T-helper 17 cell (primary cell): ENCODE data around the gene COQ7. TPM values are rescaled to one million over a fixed set of nuclear protein-coding genes. Genes with fewer than 3 reads are reported as not detected.

ENCODE experiments used
- ATAC-seq: fragments of 150-1000 bp; cut with Tn5 transposase; 2 replicates; pipeline ENCODE4 v1.10.0; 2021; ENCODE audit warnings: mild to moderate bottlenecking, moderate library complexity
- DNase-seq, 3 donors: peaks; one replicate each; pipeline versions ENCODE4 v3.0.0 to v3.0.0-alpha.2; 2020 to 2021
- H3K9me3 ChIP-seq: one replicate; pipeline ENCODE4 v1.7.0; 2013; ENCODE audit warnings: low read length, mild to moderate bottlenecking; ENCODE audit not compliant: control insufficient read depth, poor library complexity, severe bottlenecking
- H3K27ac Mint-ChIP-seq: one replicate; pipeline ENCODE4 v1.8.0; 2022; ENCODE audit warnings: mild to moderate bottlenecking, moderate library complexity, mixed read lengths
- H3K27me3 Mint-ChIP-seq: one replicate; pipeline ENCODE4 v1.8.0; 2022; ENCODE audit warnings: mixed read lengths
- H3K36me3 Mint-ChIP-seq: one replicate; pipeline ENCODE4 v1.8.0; 2022; ENCODE audit warnings: low read depth, mixed read lengths
- H3K4me1 Mint-ChIP-seq: one replicate; pipeline ENCODE4 v1.8.0; 2022; ENCODE audit warnings: mild to moderate bottlenecking, mixed read lengths
- H3K4me3 Mint-ChIP-seq: one replicate; pipeline ENCODE4 v1.8.0; 2022; ENCODE audit warnings: mild to moderate bottlenecking, moderate library complexity, mixed read lengths
- total RNA-seq, 4 donors: library from RNA in 2 of 4; stranded (reverse) in 2 of 4; gene quantifications; one replicate each; pipeline ENCODE4 v1.2.3 and lab custom pipeline; 2022 to 2026

The COQ7 gene
- total RNA-seq, 2 donors from 2014 or later = 13.7 to 14.7 TPM

DNA sequence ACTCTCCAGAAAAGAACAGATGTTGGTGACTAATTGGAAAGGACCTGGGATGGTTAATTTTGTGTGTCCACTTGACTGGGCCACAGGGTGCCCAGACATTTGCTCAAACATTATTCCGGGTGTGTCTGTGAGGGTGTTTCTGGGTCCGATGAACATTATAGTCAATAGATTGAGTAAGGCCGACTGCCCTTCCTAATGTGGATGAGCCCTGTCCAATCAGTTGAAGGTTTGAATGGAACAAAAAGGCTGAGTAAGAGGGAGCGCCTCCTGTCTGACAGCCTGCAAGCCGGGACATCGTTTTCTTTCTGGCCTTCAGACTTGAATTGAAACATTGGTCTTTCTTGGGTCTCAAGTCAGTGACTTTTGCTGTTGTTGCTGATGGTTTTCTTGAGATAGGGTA lies 23.5 kb downstream of the COQ7 start:
- Mint-ChIP-seq H3K4me1 (peaks cover 6% of the 10 kb centered on the region), H3K27ac (no peak overlapping the region), H3K27me3 (peaks cover 10% of the 10 kb centered on the region), H3K4me3 (no peak overlapping the region), H3K36me3 (no peaks in the 10 kb centered on the region)
- H3K9me3 ChIP-seq = no peaks in the 10 kb centered on the region
- ATAC-seq (no peak), DNase-seq (no peak)

DNA sequence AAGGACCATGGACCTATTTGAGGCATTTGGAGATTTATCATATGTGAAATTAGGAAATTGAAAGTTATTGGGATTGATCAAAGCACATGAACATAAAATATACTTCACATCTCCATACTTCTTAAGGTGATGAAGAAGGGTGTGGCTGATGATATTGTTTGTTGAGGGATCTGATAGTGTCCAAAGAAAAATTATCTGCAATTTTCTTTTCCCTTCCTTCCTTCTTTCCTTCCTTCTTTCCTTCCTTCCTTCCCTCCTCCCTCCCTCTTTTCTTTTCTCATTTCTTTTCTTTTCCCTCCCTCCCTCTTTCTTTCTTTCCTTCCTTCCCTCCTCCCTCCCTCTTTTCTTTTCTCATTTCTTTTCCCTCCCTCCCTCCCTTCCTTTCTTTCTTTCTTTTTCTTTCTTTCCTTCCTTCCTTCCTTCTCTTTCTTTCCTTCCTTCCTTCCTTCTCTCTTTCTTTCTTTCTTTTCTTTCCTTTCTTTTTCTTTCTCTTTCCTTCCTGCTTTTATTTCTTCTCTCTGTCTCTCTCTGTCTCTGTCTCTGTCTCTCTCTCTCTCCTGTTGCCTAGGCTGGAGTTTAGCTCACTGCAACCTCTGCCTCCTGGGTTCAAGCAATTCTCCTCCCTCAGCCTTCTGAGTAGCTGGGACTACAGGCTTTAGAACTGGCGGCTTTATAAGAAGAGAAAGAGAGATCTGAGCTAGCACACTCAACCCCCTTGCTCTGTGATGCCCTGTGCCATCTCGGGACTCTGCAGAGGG lies 25.4 kb downstream of the COQ7 start:
- Mint-ChIP-seq H3K27me3 (peaks cover 5% of the 10 kb centered on the region), H3K36me3 (no peaks in the 10 kb centered on the region), H3K27ac (no peak overlapping the region), H3K4me3 (no peak overlapping the region), H3K4me1 (peaks cover 3% of the 10 kb centered on the region)
- no peak for ATAC-seq
- H3K9me3 ChIP-seq = no peaks in the 10 kb centered on the region
- no peak for DNase-seq

DNA sequence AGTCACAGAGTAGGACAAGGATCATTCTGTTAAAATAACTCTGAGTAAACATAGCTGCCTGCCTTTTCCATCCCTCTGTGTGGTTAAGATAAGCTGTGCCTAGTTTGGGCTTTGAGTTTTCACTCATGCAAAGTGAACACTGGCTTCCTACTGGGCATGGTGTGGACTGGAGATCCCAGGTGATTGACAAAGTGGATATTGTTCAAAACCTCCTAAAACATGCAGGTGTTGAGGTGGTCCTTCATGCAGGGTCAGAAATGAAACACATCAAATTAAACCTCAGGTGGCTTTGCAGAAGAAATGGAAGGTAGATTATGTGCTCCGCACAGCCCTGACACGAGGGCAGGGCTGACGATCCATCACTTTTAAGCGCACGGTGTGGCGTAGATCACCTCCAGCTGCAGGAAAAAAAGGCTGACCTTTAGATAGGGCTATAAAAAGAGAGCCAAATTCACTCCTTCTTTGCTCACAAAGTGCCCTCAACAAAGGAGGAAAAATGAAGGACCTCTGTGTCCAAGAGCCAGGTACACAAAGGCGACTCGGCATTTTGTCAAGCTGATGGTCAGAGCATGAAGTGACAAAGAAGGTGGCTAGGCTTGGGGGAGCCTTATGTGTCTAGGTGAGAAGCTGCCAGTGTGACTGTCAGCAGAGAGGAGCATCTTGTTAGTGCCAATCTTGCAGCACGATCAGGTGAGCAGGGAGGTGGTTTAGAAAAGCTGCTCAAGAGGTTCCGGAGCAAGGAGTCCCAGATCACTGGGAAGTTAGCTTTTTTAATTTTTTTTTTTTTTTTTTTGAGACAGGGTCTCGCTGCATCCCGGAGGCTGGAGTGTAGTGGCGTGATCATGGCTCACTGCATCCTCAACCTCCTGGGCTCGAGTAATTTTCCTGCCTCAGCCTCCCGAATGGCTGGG lies 26.5 kb downstream of the COQ7 start:
- no peak for ATAC-seq
- H3K4me3 Mint-ChIP-seq = no peak overlapping the region
- H3K27me3 Mint-ChIP-seq = peaks cover 5% of the 10 kb centered on the region
- no peaks in the 10 kb centered on the region for H3K9me3 ChIP-seq
- DNase-seq = no peak
- H3K36me3 Mint-ChIP-seq = no peaks in the 10 kb centered on the region
- peaks cover 3% of the 10 kb centered on the region for H3K4me1 Mint-ChIP-seq
- H3K27ac Mint-ChIP-seq = no peak overlapping the region

DNA sequence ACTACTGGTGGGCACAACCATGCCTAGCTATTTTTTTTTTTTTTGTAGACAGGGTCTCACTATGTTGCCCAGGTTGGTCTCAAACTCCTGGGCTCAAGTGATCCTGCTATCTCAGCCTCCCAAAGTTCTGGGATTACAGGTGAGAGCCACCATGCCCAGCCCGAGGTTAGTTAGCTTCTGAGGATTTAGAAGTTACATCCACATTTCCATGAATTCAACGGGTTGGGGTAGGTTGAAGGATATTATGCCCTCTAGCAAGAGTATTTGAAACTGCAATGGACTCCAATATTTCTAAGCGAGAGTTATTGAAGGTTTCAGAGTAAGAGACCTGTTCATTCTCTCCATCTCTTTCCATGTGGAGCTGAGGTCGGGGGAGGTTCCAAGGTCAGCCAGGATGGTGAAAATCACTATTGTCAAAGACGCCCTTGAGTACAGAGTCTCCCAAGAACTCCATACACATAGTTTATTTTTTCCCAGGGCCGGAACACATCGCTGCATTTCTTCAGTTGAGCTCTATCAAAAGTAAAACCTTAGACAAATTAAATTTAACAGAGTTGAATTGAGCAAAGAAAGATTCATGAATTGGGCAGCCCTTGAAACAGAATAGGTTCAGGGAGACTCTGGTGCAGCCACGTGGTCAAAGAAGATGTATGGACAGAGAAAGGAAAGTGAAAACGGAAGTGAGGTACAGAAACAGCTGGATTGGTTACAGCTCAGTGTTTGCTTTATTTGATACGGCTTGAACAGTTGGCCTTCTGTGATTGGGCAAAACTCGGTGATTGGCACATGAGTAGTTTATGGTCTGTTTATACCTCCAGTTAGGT lies 27.3 kb downstream of the COQ7 start:
- no peaks in the 10 kb centered on the region for H3K9me3 ChIP-seq
- peaks cover 3% of the 10 kb centered on the region for H3K4me1 Mint-ChIP-seq
- H3K4me3 Mint-ChIP-seq = no peak overlapping the region
- peaks cover 5% of the 10 kb centered on the region for H3K27me3 Mint-ChIP-seq
- DNase-seq = no peak
- H3K27ac Mint-ChIP-seq = no peak overlapping the region
- no peaks in the 10 kb centered on the region for H3K36me3 Mint-ChIP-seq
- peak; percentile 39 for ATAC-seq

DNA sequence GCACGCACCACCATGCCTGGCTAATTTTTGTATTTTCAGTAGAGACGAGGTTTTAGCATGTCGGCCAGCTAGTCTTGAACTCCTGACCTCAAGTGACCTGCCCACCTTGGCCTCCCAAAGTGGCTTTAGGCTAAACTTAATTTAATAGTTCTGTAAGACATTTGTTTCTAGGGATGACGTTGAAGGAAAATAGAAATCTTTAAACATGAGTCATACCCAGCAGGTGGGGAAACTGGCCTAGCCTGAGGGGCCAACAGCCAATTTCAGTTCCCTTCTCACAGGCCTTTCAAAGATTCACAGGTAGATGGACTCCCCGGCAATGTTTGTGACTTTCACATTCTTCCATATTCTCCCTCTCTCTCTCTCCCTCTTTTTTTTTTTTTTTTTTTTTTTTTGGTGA lies 28.2 kb downstream of the COQ7 start:
- DNase-seq (no peak), ATAC-seq (no peak)
- Mint-ChIP-seq H3K36me3 (no peaks in the 10 kb centered on the region), H3K4me3 (no peak overlapping the region), H3K27ac (no peak overlapping the region), H3K27me3 (peaks cover 5% of the 10 kb centered on the region), H3K4me1 (peaks cover 3% of the 10 kb centered on the region)
- no peaks in the 10 kb centered on the region for H3K9me3 ChIP-seq

DNA sequence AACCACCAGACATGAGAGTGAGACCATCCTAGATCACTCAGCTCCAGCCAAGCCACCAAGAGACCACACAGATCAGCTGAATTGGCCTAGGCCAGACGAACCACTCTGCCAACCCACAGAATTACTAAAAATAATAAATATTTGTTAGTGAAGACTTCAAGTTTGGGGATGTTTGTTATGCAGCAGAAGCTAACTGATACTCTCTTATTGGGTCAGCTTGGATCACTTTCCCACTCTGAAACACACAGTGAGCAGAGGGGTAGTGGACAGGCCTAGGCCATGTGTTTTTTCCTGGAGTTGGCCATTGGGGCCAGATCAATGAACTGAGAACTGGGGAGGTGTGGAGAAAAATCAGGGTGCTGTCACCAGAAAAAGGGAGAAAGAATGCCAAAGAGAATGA lies 30.8 kb downstream of the COQ7 start:
- H3K4me1 Mint-ChIP-seq = peaks cover 3% of the 10 kb centered on the region
- no peaks in the 10 kb centered on the region for H3K9me3 ChIP-seq
- H3K27me3 Mint-ChIP-seq = peaks cover 13% of the 10 kb centered on the region
- no peak for DNase-seq
- no peak overlapping the region for H3K27ac Mint-ChIP-seq
- no peak overlapping the region for H3K4me3 Mint-ChIP-seq
- no peak for ATAC-seq
- no peaks in the 10 kb centered on the region for H3K36me3 Mint-ChIP-seq

DNA sequence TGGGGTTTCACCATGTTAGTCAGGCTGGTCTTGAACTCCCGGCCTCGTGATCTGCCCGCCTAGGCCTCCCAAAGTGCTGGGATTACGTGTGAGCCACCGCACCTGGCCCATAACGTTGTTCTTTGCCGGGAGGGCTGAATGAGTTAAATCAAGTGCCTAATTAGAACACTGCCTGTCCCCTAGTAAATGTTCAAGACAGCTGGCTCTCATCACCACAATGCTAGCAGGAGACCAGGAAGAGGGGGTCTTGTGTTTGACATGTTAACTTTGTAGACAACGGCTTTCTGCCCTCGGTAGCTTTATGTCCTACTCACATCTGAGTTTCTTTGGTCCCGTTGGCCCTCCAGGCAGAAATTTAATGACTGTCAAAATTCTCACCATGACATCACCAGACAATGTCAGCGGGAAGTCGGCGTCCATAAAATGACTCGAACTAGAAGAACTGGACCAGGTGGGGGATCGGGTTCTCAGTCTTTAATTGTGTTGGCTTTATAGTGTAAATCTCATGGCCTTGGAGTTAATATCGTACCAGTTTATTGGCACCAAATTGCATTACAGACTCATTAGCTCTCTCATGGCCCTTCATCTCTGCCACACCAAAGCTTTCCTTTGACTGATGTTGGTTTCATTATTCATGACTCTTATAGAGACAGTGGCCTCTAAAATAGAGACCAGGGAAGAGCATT lies 34.9 kb downstream of the COQ7 start:
- Mint-ChIP-seq H3K27me3 (peaks cover 16% of the 10 kb centered on the region), H3K36me3 (no peaks in the 10 kb centered on the region), H3K27ac (no peak overlapping the region), H3K4me3 (no peak overlapping the region), H3K4me1 (no peaks in the 10 kb centered on the region)
- no peaks in the 10 kb centered on the region for H3K9me3 ChIP-seq
- DNase-seq = no peak
- no peak for ATAC-seq

DNA sequence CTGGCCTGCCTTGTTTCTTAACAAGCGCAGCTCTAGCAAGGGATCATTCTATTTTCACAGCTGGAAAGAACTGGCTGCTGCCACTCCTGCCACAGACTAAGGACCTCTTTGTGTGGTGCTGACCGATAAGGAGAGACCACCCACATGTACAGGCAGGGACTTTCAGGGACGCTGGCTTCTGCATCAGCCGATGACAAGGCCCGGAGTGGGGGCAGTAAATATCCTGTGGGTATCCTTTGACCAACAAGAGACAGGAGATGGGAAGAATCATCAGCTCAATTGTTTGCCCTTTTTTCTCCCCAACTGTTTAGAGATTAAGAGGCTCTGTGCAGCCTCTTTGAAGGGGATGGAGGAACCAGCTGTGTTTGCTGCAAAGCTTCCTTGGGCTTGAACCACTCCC lies 37.2 kb downstream of the COQ7 start:
- no peak overlapping the region for H3K4me3 Mint-ChIP-seq
- peaks cover 26% of the 10 kb centered on the region for H3K27me3 Mint-ChIP-seq
- H3K27ac Mint-ChIP-seq = no peak overlapping the region
- ATAC-seq (no peak), DNase-seq (no peak)
- no peaks in the 10 kb centered on the region for H3K36me3 Mint-ChIP-seq
- H3K9me3 ChIP-seq = no peaks in the 10 kb centered on the region
- no peaks in the 10 kb centered on the region for H3K4me1 Mint-ChIP-seq

DNA sequence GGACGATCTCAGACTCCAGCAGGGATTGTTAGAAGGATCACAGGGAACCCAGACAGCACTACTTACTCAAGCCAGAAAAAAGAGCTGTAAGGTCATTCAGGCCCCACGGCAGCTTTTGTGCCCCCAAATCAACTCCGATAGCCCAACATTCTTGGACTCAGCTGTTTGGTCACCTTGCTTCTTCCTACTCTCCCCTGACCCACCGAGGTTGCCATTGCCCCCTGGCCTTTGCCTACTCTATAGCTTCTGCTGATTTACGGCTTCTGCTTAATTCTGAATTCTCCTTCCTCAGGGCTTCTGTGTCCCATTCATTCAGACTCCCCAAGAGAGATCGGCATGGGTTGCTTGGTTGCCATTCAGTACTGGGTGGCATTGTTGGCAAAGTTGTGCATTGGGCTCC lies 37.7 kb downstream of the COQ7 start:
- no peak for DNase-seq
- no peak for ATAC-seq
- Mint-ChIP-seq H3K27me3 (peaks cover 31% of the 10 kb centered on the region), H3K4me1 (no peaks in the 10 kb centered on the region), H3K36me3 (no peaks in the 10 kb centered on the region), H3K4me3 (no peak overlapping the region), H3K27ac (no peak overlapping the region)
- no peaks in the 10 kb centered on the region for H3K9me3 ChIP-seq

DNA sequence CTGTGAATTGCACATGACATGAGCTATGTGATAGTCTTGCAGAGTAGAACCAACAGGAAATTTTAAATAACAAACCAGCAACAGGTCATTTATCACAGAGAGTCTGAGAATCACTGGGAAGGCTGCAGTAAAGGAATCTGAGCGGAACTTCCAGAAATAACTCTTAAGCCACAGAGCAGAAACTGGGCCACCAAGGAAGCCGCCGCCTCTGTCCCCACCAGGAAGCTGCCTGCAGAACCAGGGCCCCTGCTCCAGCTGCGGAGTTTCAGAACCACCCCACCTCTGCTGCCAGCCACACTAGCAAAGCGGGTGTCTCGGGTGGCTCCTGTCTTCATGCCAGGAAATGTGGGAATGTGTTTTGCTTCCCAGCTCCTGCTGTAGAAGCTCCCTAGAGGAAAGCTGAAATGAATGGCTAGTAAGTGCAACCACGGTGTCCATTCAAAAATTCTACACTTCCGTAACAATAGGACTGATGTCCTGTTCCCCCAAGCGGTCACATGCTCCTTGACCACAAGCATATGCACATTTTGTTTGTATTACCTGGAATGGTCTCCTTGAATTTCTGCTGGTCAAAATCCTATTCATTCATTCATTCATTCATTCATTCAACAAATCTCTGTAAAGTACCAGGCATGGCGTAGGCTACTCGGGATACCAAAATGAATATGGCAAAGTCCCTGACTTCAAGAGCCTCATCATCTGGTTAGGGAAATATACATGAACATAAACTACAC lies 38.6 kb downstream of the COQ7 start:
- Mint-ChIP-seq H3K27ac (no peak overlapping the region), H3K4me3 (no peak overlapping the region), H3K4me1 (no peaks in the 10 kb centered on the region), H3K36me3 (no peaks in the 10 kb centered on the region), H3K27me3 (peaks cover 31% of the 10 kb centered on the region)
- DNase-seq (no peak), ATAC-seq (no peak)
- H3K9me3 ChIP-seq = no peaks in the 10 kb centered on the region

DNA sequence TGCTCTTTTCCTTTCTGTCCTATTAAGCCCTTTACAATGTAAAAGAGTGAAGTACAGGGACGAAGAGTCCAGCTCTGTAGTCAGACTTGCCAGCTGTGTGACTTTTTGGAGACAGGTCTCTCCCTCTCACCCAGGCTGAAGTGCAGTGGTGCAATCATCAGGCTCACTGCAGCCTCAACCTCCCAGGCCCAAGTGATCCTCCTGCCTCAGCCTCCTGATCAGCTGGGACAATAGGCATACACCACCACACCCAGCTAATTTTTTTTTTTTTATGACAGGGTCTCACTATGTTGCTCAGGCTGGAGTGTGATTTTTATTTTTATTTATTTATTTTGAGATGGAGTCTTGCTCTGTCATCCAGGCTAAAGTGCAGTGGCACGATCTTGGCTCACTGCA lies 39.2 kb downstream of the COQ7 start:
- no peak for ATAC-seq
- Mint-ChIP-seq H3K27ac (no peak overlapping the region), H3K36me3 (no peaks in the 10 kb centered on the region), H3K4me1 (no peaks in the 10 kb centered on the region), H3K4me3 (no peak overlapping the region), H3K27me3 (peaks cover 33% of the 10 kb centered on the region)
- H3K9me3 ChIP-seq = no peaks in the 10 kb centered on the region
- no peak for DNase-seq
